ENCODE results near the gene SETD3. TPM values are rescaled to one million over a fixed set of nuclear protein-coding genes. Genes with fewer than 3 reads are reported as not detected.

The SETD3 gene
- total RNA-seq, 1 experiment from 2014 or later: 90.3 TPM

DNA sequence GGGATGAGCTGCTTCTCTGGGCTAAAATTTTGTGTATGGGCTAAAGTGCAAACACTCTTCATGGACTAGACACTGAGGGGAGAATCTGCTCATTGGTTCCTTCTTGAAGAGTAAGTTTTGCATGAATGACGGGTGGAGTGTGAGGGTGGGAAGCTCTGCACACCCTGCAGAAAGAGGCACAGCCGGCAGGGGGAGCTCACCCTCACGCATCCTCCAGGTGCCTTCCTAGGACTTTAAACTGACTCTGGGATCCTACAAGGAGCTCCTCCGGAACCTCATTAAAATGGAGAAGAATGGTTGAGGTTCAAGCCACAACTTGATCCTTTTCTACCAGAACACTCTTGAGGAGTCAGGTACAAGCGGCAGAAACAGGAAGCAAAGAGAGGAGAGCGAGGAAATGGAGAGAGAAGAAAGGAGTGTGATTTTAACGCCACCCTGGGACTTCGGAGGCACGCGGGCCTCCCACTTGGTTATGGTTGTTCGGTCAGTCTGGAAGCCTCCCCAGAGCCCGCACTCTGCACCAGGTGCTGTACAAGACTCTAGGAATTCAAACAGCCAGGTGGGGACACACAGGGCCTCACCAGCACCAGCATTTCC is 87.5 kb downstream of the SETD3 start:
- H3K27ac ChIP-seq (ENCODE audit: low read length): no peak overlapping the region
- H3K4me2 ChIP-seq (ENCODE audit: low read depth, low read length, poor library complexity, severe bottlenecking): no peak overlapping the region
- H3K79me2 ChIP-seq (ENCODE audit: low read length): no peaks in the 10 kb centered on the region
- no peaks in the 10 kb centered on the region for H3K27me3 ChIP-seq (ENCODE audit: low read length)
- no peaks in the 10 kb centered on the region for H3K9me2 ChIP-seq (replicated peaks; ENCODE audit: insufficient read depth, low read length)
- DNase-seq: peak; percentile 91
- H4K20me1 ChIP-seq (ENCODE audit: insufficient read depth, low read depth, low read length): peaks cover 47% of the 10 kb centered on the region
- H2AFZ ChIP-seq (ENCODE audit: low read length): no peak overlapping the region
- no peaks in the 10 kb centered on the region for H3K9me3 ChIP-seq (ENCODE audit: low read length)
- no peak overlapping the region for H3K9ac ChIP-seq (ENCODE audit: low read length)
- H3K4me3 ChIP-seq (ENCODE audit: low read length): no peak overlapping the region
- peaks cover 30% of the 10 kb centered on the region for H3K4me1 ChIP-seq (ENCODE audit: low read length)
- peaks cover 9% of the 10 kb centered on the region for H3K36me3 ChIP-seq (ENCODE audit: insufficient read depth, low read length)

DNA sequence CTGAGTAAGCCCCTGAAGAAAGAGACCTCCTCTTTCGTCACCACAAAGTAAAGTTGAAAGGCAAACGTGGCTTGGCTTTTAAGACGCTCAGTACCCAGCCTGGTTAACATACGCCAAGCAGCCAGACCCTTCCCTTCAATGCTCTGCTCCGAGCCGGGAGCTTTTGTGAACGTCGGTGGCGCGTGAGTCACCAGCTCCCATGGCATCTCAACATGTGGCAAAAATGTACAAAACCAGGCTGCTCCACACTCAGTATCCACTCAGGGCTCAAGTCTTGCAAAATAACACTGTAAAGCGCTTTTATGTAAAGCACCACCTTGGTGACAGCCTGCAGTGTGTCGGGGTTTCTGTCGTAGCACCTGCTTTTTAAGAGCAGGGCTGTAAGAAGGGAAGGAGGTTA is 89.0 kb downstream of the SETD3 start:
- Histone ChIP-seq H3K27ac (ENCODE audit: low read length) (no peak overlapping the region), H3K4me3 (ENCODE audit: low read length) (no peak overlapping the region), H3K4me1 (ENCODE audit: low read length) (peaks cover 32% of the 10 kb centered on the region), H4K20me1 (ENCODE audit: insufficient read depth, low read depth, low read length) (peaks cover 54% of the 10 kb centered on the region), H3K9me3 (ENCODE audit: low read length) (no peaks in the 10 kb centered on the region), H3K9me2 (replicated peaks; ENCODE audit: insufficient read depth, low read length) (no peaks in the 10 kb centered on the region), H3K9ac (ENCODE audit: low read length) (no peak overlapping the region), H3K27me3 (ENCODE audit: low read length) (no peaks in the 10 kb centered on the region), H3K79me2 (ENCODE audit: low read length) (no peaks in the 10 kb centered on the region), H3K4me2 (ENCODE audit: low read depth, low read length, poor library complexity, severe bottlenecking) (no peak overlapping the region), H2AFZ (ENCODE audit: low read length) (no peak overlapping the region), H3K36me3 (ENCODE audit: insufficient read depth, low read length) (peaks cover 9% of the 10 kb centered on the region)
- no peak for DNase-seq

GRCh38 chr14:99389174-99389826 is 91.4 kb downstream of the SETD3 start:
- peak; percentile 75 for DNase-seq
- Histone ChIP-seq H3K4me1 (ENCODE audit: low read length) (peaks cover 39% of the 10 kb centered on the region), H3K27ac (ENCODE audit: low read length) (no peak overlapping the region), H3K4me3 (ENCODE audit: low read length) (no peak overlapping the region), H3K27me3 (ENCODE audit: low read length) (no peaks in the 10 kb centered on the region), H3K9ac (ENCODE audit: low read length) (no peak overlapping the region), H3K36me3 (ENCODE audit: insufficient read depth, low read length) (peaks cover 3% of the 10 kb centered on the region; the same call in 1 of the 2 replicates), H3K4me2 (ENCODE audit: low read depth, low read length, poor library complexity, severe bottlenecking) (no peak overlapping the region), H2AFZ (ENCODE audit: low read length) (no peak overlapping the region), H3K9me3 (ENCODE audit: low read length) (no peaks in the 10 kb centered on the region), H4K20me1 (ENCODE audit: insufficient read depth, low read depth, low read length) (peaks cover 47% of the 10 kb centered on the region), H3K79me2 (ENCODE audit: low read length) (no peaks in the 10 kb centered on the region), H3K9me2 (replicated peaks; ENCODE audit: insufficient read depth, low read length) (no peaks in the 10 kb centered on the region)

GRCh38 chr14:99388286-99388685 is 92.4 kb downstream of the SETD3 start:
- no peaks in the 10 kb centered on the region for H3K36me3 ChIP-seq (ENCODE audit: insufficient read depth, low read length)
- H3K79me2 ChIP-seq (ENCODE audit: low read length): no peaks in the 10 kb centered on the region
- H3K9ac ChIP-seq (ENCODE audit: low read length): no peak overlapping the region
- no peak overlapping the region for H2AFZ ChIP-seq (ENCODE audit: low read length)
- H3K9me2 ChIP-seq (replicated peaks; ENCODE audit: insufficient read depth, low read length): no peaks in the 10 kb centered on the region
- H3K27me3 ChIP-seq (ENCODE audit: low read length): no peaks in the 10 kb centered on the region
- no peak overlapping the region for H3K4me3 ChIP-seq (ENCODE audit: low read length)
- H3K4me2 ChIP-seq (ENCODE audit: low read depth, low read length, poor library complexity, severe bottlenecking): no peak overlapping the region
- H3K4me1 ChIP-seq (ENCODE audit: low read length): peaks cover 37% of the 10 kb centered on the region
- peaks cover 39% of the 10 kb centered on the region for H4K20me1 ChIP-seq (ENCODE audit: insufficient read depth, low read depth, low read length)
- no peak for DNase-seq
- H3K27ac ChIP-seq (ENCODE audit: low read length): no peak overlapping the region
- no peaks in the 10 kb centered on the region for H3K9me3 ChIP-seq (ENCODE audit: low read length)

DNA sequence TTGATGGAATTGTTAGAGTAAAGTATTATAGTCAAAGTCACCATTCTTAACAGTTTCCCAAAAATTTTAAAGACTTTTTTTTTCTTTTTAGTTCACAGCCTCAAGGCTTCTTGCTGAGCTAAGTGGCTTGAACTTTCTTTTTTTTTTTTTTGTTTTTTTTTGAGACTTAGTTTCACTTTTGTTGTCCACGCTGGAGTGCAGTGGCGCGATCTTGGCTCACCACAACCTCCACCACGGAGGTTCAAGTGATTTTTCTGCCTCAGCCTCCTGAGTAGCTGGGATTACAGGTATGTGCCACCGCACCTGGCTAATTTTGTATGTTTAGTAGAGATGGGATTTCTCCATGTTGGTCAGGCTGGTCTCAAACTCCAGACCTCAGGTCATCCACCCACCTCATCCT is 92.8 kb downstream of the SETD3 start:
- Histone ChIP-seq H3K9me3 (ENCODE audit: low read length) (no peaks in the 10 kb centered on the region), H4K20me1 (ENCODE audit: insufficient read depth, low read depth, low read length) (peaks cover 37% of the 10 kb centered on the region), H2AFZ (ENCODE audit: low read length) (no peak overlapping the region), H3K9me2 (replicated peaks; ENCODE audit: insufficient read depth, low read length) (no peaks in the 10 kb centered on the region), H3K4me1 (ENCODE audit: low read length) (peaks cover 34% of the 10 kb centered on the region), H3K4me3 (ENCODE audit: low read length) (no peak overlapping the region), H3K27me3 (ENCODE audit: low read length) (no peaks in the 10 kb centered on the region), H3K79me2 (ENCODE audit: low read length) (no peaks in the 10 kb centered on the region), H3K36me3 (ENCODE audit: insufficient read depth, low read length) (no peaks in the 10 kb centered on the region), H3K4me2 (ENCODE audit: low read depth, low read length, poor library complexity, severe bottlenecking) (no peak overlapping the region), H3K9ac (ENCODE audit: low read length) (no peak overlapping the region), H3K27ac (ENCODE audit: low read length) (no peak overlapping the region)
- DNase-seq: no peak

GRCh38 chr14:99384450-99385417 is 95.9 kb downstream of the SETD3 start:
- H3K27me3 ChIP-seq (ENCODE audit: low read length): no peaks in the 10 kb centered on the region
- H3K4me2 ChIP-seq (ENCODE audit: low read depth, low read length, poor library complexity, severe bottlenecking): peak overlapping the region; percentile 43
- no peak for DNase-seq

GRCh38 chr14:99383472-99384449 is 96.9 kb downstream of the SETD3 start:
- no peak for DNase-seq
- H2AFZ ChIP-seq (ENCODE audit: low read length): no peak overlapping the region
- H4K20me1 ChIP-seq (ENCODE audit: insufficient read depth, low read depth, low read length): peaks cover 21% of the 10 kb centered on the region; the same call in 1 of the 2 replicates
- H3K4me1 ChIP-seq (ENCODE audit: low read length): peaks cover 38% of the 10 kb centered on the region
- H3K36me3 ChIP-seq (ENCODE audit: insufficient read depth, low read length): no peaks in the 10 kb centered on the region
- H3K4me2 ChIP-seq (ENCODE audit: low read depth, low read length, poor library complexity, severe bottlenecking): no peak overlapping the region
- H3K9me2 ChIP-seq (replicated peaks; ENCODE audit: insufficient read depth, low read length): no peaks in the 10 kb centered on the region
- no peak overlapping the region for H3K27ac ChIP-seq (ENCODE audit: low read length)
- no peaks in the 10 kb centered on the region for H3K9me3 ChIP-seq (ENCODE audit: low read length)
- no peaks in the 10 kb centered on the region for H3K79me2 ChIP-seq (ENCODE audit: low read length)
- H3K9ac ChIP-seq (ENCODE audit: low read length): no peak overlapping the region
- H3K27me3 ChIP-seq (ENCODE audit: low read length): no peaks in the 10 kb centered on the region
- H3K4me3 ChIP-seq (ENCODE audit: low read length): no peak overlapping the region

More at GRCh38 chr14:99384450-99385417, 95.9 kb downstream of the SETD3 start:
- Histone ChIP-seq H3K27ac (ENCODE audit: low read length) (no peak overlapping the region), H3K9me3 (ENCODE audit: low read length) (no peaks in the 10 kb centered on the region), H4K20me1 (ENCODE audit: insufficient read depth, low read depth, low read length) (peaks cover 26% of the 10 kb centered on the region; the same call in 1 of the 2 replicates), H3K79me2 (ENCODE audit: low read length) (no peaks in the 10 kb centered on the region), H3K36me3 (ENCODE audit: insufficient read depth, low read length) (no peaks in the 10 kb centered on the region), H3K4me1 (ENCODE audit: low read length) (peaks cover 40% of the 10 kb centered on the region), H3K9ac (ENCODE audit: low read length) (no peak overlapping the region), H3K4me3 (ENCODE audit: low read length) (no peak overlapping the region), H2AFZ (ENCODE audit: low read length) (no peak overlapping the region), H3K9me2 (replicated peaks; ENCODE audit: insufficient read depth, low read length) (no peaks in the 10 kb centered on the region)

Measured in Karpas-422 (cell line).